GM19328 (cell line): ENCODE data around the gene LMX1B.
"Not testable (repeated sequence)": the region's sequence is repeated elsewhere in the genome, so short reads cannot be mapped to it uniquely, and the experiment has no call there.

Experiments used
- ATAC-seq: cut with Tn5 transposase; IDR thresholded peaks from one replicate; pipeline ENCODE4 v1.9.1; 2021; ENCODE audit warnings: mild to moderate bottlenecking, moderate library complexity; ENCODE audit not compliant: unreplicated experiment

The LMX1B gene

DNA sequence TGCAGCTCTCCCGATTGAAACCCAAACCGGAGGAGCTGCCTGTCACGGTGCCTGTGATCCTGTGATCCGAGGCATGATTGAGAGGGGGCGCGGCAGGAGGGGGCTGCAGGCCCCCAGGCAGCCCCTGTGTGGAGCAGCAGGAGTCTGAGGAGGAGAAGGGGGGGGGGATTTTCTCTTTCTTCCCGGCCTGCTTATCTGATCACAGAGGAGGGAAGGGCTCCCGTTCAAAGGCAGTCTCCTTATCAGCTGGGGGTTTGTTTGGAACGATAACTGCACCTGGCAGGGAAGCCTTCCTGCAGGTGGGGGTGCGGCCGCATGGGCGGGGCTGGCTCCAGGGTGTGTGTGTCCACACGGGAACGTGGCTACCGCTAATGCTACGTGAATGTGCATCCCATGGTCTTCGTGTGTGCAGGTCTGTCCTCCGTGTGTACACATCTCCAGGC is 38.4 kb downstream of the LMX1B start:
- ATAC-seq, result no peak

DNA sequence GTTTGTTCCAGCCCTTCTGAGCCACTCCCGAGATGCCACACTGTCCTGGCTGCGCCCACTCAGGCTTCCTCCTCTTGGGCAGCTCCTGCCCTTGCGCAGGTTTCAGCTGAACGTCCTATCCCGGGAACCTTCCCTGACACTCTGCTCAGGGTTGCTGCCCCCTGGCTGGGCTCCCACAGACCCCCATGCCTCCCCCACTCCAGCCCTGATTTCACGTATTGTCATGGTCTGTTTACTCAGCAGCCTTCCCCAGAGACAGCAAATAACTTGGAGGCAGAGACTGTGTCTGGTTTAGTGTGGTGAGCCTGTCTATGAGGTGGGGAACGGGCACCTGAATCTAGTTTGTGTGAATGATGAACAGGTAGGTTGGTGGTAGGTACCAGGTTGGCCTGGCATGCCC is 40.4 kb downstream of the LMX1B start:
- no peak for ATAC-seq

DNA sequence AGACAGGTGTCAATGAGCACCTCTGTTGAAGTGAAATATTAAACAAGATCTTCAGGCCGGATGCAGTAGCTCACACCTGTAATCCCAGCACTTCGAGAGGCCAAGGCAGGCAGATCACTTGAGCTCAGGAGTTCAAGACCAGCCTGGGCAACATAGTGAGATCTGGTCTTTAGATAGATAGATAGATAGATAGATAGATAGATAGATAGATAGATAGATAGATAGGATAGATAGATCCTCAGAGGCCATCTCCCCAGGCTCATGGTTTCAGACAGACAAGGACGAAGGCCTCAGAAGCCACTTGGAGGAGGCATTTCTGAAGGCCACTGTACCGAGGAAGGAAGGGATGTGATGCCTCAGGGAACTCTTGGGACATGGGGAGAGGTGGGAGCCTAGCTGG is 42.5 kb downstream of the LMX1B start:
- ATAC-seq, result not testable (repeated sequence)

DNA sequence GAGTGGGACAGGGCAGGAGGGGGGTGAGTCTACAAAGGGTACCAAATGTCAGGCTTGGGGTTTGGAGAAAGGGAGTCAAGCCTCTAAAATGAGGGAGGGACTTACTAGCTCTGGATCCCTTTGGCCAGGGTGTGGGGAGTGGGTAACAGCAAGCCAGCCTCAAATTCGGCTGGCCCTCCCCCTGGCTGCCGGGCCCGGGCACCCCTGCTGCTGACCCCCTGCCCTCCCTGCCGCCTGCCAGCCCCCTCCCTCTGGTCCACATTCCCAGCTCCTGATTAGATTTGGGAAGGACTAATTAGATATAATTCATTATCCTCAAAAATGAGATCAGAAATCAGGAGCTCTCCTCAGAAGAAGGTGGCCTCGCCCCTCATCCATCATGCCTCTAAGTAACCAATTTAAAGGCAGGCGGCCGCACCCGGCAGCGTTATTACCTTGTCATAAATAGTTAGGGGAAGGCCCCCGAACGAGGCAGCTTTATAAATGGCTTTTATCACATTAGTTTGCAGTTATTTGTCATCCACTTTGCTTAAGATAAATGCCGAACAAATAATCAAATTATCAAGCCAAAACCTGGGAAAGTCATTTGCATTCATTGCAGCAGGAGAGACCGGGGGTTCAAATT is 44.6 kb downstream of the LMX1B start:
- no peak for ATAC-seq

DNA sequence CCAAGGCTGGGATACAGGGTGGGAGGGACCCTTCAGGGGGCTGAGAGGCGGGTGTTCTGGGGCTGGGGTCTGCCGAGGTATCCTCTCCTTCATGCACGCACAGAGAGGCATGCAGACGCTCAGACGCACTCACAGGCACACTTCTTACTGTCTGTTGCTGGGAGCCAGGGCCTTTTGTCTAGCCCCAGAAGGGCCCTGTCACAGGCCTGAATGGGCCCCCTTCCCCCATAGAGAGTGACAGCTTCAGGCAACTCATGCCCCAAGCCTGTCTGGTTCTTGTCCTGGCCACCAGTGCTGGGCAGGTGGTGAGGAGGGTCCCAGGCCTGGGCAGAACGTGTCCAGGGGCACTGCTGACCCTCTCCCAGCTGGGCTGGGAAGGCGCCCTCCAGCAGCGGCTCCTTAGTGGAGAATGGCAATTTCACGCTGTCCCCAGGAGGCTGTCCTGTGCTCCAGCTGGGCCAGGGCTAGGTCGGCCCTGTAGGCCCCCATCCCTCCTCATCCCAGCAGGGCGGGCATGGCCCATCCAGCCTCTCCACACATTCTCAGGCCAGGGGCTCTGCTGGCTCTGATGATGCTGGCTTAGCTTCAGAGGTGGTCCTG is 45.3 kb downstream of the LMX1B start:
- no peak for ATAC-seq

DNA sequence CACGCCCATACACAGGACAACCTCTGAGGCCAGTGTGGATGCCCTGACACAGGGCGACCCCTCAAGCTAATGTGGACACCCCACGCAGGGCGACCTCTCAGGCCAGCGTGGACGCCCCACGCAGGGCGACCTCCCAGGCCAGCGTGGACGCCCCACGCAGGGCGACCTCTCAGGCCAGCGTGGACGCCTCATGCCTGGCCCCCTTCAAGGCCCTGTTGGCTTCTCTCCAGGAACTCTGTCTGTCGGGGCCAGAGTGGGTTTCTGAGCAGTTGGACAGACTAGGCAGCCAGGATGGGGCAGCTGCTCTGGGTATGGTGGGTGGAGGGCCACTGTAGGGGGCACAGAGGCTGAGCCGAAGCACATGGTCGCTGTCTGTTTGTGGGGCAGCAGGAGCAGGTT is 47.4 kb downstream of the LMX1B start:
- ATAC-seq, result no peak

DNA sequence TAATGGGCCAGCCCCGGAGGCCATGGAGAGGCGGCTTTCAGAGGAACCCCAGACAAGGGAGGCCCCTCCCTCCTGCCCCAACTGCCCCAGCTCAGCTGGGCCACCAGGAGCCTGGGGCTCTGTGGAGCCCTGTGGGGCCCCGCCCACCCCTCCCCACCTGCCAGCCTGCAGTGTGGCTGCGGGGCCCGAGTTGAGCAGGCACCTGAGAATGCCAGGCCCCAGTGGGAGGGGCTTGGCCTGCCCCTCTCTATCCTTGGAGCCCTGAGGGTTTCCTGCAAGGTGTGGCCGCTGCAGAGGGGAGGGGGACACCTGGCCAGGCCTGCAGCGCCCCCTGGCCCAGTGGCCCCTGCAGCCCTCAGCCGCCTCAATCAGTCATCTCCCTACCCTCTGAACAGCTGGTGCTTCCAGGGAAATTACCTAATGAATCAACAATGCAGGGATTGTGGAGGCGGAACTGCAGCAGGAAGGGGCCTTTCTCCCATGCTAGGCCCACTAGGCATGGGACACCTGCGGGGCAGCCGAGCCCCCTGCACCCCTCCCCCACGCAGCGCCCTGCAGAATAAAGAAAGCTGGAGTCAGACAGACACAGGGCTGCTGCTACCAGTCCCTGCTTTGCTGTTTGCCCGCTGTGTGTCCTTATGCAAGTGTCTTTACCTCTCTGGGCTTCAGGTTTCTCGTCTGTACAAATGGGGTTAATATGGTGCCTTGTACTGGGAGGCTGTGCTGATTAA is 48.0 kb downstream of the LMX1B start:
- ATAC-seq, result no peak

DNA sequence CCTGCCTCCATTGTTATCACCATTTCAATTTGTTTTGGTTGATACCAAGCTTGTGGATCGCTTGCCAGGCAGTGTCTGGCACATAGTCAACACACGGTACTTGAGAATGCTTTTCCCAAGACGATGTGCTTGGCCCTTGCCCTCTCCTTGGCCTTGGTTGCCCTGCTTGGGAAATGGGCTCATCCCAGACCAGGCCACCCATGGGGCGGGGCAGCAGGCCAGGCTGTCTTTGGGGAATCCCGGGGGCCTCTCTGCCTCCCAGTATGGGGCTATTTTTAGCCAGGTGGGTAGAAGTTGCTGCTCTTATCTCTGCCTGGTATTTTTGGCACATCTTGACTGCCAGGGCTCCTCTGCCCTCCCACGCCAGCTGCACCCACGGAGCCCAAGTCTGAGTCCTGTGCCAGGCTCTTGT is 49.9 kb downstream of the LMX1B start:
- no peak for ATAC-seq

DNA sequence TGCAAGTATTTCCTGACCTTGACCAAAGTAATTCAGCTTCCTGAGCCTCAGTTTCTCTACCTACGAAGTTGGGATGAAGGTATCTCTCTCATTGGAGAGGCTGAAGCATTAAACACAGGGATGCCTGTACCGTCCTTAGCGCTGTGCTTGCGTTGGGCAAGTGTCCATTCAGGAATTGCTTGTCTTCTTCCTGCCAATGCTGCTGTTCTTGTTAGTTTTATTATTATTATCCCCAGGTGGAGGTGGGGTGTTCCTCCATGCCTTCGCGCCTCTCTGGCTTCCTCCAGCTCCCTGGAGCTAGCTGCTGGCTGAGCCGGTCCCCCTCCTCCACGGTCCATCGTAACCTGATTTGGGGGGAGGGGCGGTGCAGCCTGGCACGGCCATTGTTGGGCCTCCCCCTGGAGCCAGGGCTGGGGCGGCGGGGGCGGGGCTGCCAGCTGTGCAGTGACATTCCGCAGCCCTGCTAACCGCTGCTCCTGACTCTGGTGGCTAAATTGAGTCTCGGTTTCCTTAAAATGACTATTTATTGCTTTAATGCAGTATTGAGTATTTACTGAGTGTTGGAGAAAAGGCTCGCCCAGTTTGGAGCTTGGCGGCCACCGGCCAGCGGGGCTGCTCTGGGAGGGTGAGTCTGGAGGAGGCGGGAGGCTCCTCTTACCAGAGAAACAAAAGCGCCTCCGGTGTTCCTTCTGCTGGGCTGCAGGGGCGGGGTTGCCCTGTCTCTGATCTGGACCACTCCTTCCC is 51.3 kb downstream of the LMX1B start:
- ATAC-seq, result no peak

DNA sequence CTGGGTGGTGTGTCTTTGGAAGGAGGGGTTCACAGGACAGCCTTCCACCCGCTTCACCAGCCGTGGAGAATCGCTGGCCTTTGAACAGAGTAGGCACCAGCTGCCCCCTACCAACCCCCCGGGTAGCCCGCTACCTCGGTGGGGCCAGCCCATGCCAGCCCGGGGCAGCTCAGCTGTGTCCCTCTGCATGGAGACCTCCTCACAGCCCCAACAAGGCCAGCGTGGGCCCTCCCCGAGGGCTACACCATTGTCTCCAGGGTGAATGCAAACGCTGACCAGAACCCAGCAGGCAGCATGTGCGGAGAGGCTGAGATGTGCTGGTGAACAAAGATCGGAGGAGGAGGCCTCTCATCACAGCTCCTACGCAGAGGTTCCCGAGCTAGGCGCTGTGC is 51.9 kb downstream of the LMX1B start:
- ATAC-seq, result no peak

DNA sequence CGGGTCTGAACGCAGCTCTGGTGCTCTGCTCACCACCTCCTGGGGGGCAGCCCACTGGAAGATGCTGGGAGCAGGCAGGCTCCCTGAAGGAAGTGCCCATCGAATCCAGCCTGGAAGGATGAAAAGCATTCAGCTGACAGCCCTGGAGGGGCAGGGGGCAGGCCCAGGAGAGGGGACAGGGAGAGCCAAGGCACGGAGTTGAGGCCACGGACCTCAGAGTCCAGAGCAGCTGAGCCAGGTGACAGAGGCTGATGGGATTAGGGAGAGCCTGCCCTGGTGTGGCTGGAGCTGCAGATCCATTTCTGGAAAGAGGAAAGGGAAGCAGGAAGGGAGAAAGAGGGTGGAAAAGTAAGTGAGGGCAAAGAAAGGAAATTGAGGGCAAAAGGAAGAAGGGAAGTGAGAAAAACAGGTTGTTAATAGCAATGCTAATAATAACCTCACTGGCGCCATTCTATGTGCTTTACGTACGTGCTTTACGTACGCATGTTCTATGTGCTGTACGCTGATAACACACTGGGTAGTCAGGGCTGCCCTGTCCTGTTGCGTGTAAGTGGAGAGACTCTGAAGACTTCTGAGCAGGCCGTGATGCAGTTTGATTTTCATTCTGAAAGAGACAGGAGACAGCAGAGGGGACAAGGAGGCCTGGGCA is 52.6 kb downstream of the LMX1B start:
- no peak for ATAC-seq

DNA sequence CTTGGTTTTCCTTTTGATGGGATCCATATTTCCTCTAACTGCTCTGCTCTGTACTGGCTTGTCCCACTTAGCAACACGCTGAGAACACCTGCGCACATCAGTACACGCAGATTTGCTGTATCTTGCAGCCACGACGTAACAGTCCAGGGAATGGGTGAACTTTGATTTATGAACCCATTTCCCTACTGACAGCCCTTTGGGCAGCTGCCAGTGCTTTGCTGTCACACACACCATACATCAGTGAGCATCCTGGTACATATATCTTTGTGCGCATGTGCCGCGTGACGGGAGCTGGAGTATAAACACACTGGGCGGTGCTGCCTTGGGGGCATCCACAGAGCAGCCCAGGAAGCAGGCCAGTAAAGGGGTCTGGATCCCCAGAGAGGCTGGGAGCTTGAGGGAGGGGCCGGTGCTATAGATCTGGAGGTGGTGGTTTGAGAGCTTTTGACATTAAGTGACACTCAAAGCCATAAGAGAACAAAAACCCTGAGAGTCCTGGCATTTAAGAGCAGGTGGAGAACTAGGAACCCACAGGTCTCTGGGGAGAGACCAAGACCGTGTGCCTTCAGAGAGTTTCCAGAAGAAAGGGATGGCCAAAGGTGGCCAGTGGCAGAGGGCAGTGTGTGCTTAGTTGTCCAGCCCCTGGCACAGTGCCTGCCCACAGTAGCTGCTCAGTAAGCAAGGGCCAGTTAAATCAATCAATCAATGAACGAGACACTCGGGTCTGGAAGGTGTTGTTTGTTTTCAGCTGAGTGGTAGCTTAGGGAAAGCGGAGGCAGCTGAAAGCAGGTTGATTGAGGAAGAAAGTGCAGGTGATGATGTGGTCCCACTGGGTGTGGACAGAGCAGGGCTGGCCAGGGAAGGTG is 53.7 kb downstream of the LMX1B start:
- ATAC-seq, result no peak

DNA sequence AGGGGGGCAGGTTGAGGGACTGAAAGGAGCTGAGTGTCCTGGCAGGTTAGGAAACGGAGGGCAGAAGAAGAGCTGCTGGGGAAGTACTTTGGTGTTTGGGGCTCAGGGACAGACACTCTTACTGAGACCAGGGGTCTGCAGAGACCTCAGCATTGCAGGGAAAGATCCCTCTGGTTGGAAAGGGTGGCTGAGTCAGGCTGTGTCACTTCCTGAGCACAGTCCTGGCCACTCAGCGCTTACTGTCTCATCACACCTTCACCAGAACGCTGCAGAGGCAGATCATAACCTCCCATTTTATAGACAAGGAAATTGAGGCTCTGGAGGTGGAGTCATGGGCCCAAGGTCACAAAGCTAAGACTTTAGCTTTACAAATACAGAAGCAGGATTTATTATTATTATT is 54.3 kb downstream of the LMX1B start:
- ATAC-seq, result no peak

DNA sequence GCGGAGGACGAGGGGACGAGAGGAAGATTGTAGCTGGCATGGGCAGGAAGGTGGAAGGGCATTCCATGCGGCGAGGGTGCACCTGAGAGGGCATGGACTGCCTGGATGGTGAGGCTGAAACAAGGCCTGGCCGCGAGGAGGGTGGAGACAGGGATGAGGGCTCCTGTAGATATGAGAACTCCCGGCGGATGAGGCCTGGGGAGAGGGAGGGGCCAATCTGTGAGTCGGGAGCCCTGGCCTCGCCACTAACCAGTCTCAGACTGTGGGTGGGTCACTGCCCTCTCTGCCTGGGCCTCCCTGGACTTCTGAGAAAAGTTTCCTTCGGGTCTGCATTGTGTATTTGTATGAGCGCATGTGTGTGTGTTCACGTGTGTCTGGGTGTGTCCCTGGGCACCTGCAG is 55.4 kb downstream of the LMX1B start:
- ATAC-seq, result no peak

DNA sequence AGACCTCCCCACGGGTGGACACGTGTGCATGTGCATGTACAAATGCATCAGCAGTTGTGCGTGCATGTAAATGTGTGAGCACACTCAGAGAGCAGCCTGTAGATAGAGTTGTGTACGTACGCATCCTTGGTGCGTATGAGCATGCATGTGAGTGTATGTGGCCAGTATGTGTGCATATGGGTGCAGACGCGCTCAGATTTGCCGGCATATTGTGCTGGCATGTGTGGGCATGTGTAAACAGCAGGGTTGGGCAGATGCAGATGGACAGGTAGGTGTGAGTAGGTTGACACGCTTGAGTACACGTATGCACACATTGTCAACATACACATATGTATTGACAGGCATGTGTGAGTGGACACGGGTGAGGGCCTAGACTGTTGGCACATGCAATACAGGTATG is 56.5 kb downstream of the LMX1B start:
- no peak for ATAC-seq

DNA sequence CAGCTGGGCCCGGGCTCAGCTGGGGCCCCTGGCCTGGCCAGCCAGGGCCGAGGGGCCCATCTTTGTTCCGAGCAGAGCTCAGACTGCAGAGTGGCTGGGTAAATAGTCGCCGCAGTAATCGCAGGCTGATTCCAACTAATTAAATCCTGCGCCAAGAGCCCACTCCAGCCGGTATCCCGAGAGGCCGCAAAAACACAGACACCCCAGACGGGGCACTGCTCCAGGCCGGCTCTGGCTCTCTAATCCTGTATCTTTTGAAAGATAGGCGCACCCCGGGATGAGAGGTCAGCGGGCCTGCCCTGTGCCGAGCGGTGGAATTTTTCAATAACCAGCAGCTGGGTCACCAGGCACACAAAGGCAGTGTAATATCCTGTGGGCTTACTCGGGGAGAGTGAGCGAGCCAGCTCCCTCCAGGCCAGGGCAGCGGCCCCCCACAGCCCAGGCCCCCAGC is 57.7 kb downstream of the LMX1B start:
- no peak for ATAC-seq

DNA sequence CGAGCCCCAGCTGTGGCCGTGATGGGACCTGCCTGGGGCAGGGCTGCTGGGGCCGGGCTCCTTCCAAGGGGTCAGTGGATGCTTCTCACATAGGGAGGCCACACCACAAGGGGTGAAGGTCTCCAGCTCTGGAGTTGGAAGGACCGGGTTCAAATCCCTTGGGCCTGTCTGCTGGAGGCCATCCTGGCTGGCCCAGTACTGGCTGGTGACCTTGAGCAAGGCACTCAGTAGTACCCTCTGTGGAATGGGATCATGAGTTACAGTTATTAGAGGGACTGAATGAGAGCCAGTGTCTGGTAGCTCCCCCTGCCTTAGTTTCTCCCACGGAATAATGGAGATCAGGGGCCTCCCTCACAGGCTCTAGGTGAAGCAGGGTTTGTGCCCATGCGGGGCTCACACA is 58.3 kb downstream of the LMX1B start:
- no peak for ATAC-seq

DNA sequence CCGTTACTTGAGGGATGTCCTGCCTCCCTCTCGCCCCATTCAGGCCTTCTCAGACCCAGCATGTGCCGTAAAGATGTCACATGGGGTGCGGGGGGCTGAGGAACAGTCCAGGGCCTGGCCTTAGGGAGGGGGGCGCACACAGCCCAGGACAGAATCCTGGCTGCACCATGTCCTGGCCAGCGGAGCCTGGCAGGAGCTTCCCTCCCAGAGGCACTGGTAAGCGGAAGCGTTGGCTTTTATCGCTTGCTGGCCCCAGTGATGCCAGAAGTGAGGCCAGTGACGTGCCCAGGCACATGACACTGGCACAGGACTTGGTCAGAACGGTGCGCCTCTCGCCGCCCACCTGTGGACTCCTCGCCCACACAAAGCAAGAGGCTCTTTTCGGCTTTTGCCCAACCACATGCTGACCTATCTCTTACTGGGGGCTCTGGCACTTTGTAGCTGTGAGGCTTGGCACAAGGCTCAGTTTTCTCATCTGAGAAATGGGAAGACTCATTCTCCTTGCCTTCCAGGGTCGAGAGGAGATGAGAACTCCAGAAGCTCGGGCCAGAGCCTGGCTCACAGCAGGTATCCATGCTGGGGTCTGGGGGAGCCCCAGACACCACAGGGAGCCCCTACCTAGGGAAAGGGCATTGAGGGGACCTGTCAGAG is 59.0 kb downstream of the LMX1B start:
- no peak for ATAC-seq

DNA sequence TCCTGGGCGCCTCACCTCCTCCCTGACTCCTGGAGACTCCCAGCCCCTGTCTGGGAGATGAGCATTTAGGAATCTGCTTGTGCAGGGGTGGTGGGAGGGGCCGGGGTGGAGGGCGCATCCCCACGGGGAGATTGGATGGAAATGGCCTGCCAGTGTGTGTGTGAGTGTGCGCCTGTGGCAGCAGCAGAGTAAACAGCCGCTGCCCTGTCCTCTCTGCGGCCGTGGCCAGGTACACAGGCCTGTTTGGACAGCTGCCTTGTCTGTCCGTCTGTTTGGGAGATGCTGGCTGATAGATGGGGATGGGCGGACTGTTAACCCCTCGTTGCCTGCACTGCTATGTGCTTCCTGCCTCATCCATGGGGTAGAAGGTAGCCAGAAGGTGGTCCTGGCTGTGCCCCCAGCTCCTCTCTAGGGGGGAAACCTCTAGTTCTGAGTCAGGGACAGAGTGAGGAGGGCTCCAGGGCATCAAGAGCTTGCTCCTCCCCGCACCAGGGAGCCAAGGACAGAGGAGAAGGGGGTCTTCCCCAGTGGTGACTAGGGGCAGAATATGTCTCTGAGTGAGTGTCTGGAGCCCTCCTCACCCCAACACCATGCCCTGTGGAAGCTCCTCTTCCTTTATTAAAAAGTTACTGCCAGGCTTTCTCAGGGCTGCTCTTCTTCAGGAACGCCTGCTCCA is 60.1 kb downstream of the LMX1B start:
- ATAC-seq, result no peak
